SK-N-SH (cell line): Measurements from ENCODE around the gene CPNE7.

ENCODE experiments used
- EP300 ChIP-seq, 2 experiments: IDR thresholded peaks; 2 replicates each; pipeline versions ENCODE4 v1.4.0 to v1.6.1; 2012; ENCODE audit warnings: borderline replicate concordance in 1 of 2, low read depth in 1 of 2, low read length in 1 of 2
- EZH2phosphoT487 ChIP-seq: fragments of 200-600 bp; sonication (generic); IDR thresholded peaks from 2 replicates; pipeline ENCODE4 v1.6.1; 2017; ENCODE audit warnings: low read depth, mixed run types, mild to moderate bottlenecking, antibody characterized with exemption, moderate library complexity, borderline replicate concordance
- FOXJ3 ChIP-seq: sonication (generic); formaldehyde crosslinking; IDR thresholded peaks from 2 replicates; pipeline ENCODE4 v1.5.1; 2020; ENCODE audit warnings: mild to moderate bottlenecking, missing genetic modification reagents
- GABPA ChIP-seq: IDR thresholded peaks from 2 replicates; pipeline ENCODE4 v1.4.0; 2012; ENCODE audit warnings: low read depth, mild to moderate bottlenecking
- MAX ChIP-seq: IDR thresholded peaks from 2 replicates; pipeline ENCODE4 v1.4.0; 2012; ENCODE audit warnings: low read depth
- MEF2A ChIP-seq: IDR thresholded peaks from 2 replicates; pipeline ENCODE4 v1.4.0; 2012; ENCODE audit warnings: low read depth, borderline replicate concordance
- MXI1 ChIP-seq: IDR thresholded peaks from 2 replicates; pipeline ENCODE4 v1.6.1; 2012; ENCODE audit warnings: mild to moderate bottlenecking, low read depth, low read length, improper control_type of control experiment
- POLR2AphosphoS5 ChIP-seq: IDR thresholded peaks from 2 replicates; pipeline ENCODE4 v1.6.1; 2012; ENCODE audit warnings: low read depth, low read length
- RAD21 ChIP-seq: IDR thresholded peaks from 2 replicates; pipeline ENCODE4 v1.6.1; 2012; ENCODE audit warnings: mild to moderate bottlenecking, low read length
- SMC3 ChIP-seq: IDR thresholded peaks from 2 replicates; pipeline ENCODE4 v1.6.1; 2012; ENCODE audit warnings: low read depth, low read length, improper control_type of control experiment
- TAF1 ChIP-seq: IDR thresholded peaks from 2 replicates; pipeline ENCODE4 v1.6.1; 2012; ENCODE audit warnings: low read depth, mild to moderate bottlenecking, low read length, moderate library complexity, borderline replicate concordance
- YY1 ChIP-seq: IDR thresholded peaks from 2 replicates; pipeline ENCODE4 v1.4.0; 2012; ENCODE audit warnings: low read depth, mild to moderate bottlenecking
- TF ChIP-seq, protein P1 (sequence below): fragments of 200-600 bp; sonication (generic); IDR thresholded peaks from 2 replicates; pipeline ENCODE4 v1.6.1; 2017; ENCODE audit warnings: antibody characterized with exemption, mild to moderate bottlenecking, moderate library complexity
- TF ChIP-seq, protein P2 (sequence below): IDR thresholded peaks from 2 replicates; pipeline ENCODE4 v1.6.1; 2012; ENCODE audit warnings: mild to moderate bottlenecking, low read depth, low read length, moderate library complexity

DNA sequence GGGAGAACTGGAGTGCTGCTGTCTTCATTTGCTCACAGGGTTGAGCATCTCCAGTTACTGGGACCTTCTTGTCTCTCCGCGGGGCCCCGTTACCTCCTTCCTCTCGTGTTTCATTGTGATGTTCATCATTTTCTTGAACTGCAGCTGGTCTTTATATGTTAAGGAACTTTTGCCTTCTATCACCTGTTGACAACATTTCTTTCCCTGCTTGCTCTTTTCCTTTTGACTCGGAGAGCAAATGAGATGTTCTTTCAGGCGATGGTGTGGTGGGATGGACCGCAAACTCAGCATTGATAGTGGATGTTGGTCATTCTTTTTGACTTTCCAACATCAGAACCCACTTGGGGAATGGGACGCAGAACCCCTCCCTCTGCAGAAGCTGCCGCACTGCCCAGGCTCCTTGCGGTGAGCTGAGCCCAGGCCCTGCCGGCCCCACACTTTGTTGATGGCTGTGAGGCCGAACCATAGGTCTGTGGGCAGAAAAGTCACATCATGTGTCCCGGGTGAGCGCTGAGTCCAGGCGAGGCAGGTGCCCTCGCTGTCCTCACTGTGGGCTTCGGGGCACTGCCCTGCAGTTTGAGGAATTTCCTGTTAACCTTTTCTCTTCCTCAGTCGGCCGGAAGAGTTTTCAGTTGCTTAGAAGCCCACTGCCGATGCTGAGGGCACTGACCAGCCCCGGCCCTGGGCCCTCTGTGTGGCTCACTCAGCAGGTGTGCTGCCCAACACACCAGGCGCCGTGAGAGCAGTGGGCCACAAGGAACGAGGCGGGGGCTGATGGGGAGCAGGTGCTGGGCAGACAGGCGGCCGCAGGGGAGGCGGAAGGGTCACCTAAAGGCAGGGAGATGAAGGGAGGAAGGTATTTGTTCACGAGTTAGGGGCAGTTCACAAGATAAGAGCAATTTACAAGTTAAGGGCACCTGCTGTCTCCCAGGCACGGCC, 7.6 kb upstream of the CPNE7 start:
- TF ChIP-seq, protein P1, sequence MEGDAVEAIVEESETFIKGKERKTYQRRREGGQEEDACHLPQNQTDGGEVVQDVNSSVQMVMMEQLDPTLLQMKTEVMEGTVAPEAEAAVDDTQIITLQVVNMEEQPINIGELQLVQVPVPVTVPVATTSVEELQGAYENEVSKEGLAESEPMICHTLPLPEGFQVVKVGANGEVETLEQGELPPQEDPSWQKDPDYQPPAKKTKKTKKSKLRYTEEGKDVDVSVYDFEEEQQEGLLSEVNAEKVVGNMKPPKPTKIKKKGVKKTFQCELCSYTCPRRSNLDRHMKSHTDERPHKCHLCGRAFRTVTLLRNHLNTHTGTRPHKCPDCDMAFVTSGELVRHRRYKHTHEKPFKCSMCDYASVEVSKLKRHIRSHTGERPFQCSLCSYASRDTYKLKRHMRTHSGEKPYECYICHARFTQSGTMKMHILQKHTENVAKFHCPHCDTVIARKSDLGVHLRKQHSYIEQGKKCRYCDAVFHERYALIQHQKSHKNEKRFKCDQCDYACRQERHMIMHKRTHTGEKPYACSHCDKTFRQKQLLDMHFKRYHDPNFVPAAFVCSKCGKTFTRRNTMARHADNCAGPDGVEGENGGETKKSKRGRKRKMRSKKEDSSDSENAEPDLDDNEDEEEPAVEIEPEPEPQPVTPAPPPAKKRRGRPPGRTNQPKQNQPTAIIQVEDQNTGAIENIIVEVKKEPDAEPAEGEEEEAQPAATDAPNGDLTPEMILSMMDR: no peak
- TF ChIP-seq, protein P2, sequence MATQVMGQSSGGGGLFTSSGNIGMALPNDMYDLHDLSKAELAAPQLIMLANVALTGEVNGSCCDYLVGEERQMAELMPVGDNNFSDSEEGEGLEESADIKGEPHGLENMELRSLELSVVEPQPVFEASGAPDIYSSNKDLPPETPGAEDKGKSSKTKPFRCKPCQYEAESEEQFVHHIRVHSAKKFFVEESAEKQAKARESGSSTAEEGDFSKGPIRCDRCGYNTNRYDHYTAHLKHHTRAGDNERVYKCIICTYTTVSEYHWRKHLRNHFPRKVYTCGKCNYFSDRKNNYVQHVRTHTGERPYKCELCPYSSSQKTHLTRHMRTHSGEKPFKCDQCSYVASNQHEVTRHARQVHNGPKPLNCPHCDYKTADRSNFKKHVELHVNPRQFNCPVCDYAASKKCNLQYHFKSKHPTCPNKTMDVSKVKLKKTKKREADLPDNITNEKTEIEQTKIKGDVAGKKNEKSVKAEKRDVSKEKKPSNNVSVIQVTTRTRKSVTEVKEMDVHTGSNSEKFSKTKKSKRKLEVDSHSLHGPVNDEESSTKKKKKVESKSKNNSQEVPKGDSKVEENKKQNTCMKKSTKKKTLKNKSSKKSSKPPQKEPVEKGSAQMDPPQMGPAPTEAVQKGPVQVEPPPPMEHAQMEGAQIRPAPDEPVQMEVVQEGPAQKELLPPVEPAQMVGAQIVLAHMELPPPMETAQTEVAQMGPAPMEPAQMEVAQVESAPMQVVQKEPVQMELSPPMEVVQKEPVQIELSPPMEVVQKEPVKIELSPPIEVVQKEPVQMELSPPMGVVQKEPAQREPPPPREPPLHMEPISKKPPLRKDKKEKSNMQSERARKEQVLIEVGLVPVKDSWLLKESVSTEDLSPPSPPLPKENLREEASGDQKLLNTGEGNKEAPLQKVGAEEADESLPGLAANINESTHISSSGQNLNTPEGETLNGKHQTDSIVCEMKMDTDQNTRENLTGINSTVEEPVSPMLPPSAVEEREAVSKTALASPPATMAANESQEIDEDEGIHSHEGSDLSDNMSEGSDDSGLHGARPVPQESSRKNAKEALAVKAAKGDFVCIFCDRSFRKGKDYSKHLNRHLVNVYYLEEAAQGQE: no peak
- no peak for TF ChIP-seq EP300 (IDR thresholded peaks at IDR 0.05; ENCODE audit: borderline replicate concordance in 1 of 2, low read depth in 1 of 2, low read length in 1 of 2)
- no peak for TF ChIP-seq GABPA
- no peak for TF ChIP-seq SMC3
- TF ChIP-seq MXI1: no peak
- TF ChIP-seq YY1: no peak
- TF ChIP-seq MAX: no peak
- TF ChIP-seq MEF2A: no peak
- no peak for TF ChIP-seq TAF1
- TF ChIP-seq FOXJ3 (CRISPR knock-in tag): no peak
- TF ChIP-seq EZH2phosphoT487: no peak
- TF ChIP-seq RAD21: no peak
- no peak for TF ChIP-seq POLR2AphosphoS5
